GM10266 (cell line): ENCODE measurements around the gene RIC8B.

Experiments used
- DNase-seq: peaks from one replicate; pipeline ENCODE4 v3.0.0; 2012; ENCODE audit errors: extremely low spot score
- CTCF ChIP-seq: IDR thresholded peaks from 2 replicates; pipeline ENCODE4 v1.5.1; 2012; ENCODE audit warnings: mild to moderate bottlenecking, low read depth; ENCODE audit not compliant: control insufficient read depth, insufficient read depth; ENCODE audit errors: missing control alignments

RIC8B gene

GRCh38 chr12:106900554-106900953, 126.1 kb downstream of the RIC8B start:
- TF ChIP-seq CTCF: no peak
- DNase-seq: no peak

GRCh38 chr12:106901276-106901675, 126.8 kb downstream of the RIC8B start:
- TF ChIP-seq CTCF: no peak
- no peak for DNase-seq

GRCh38 chr12:106902053-106902452, 127.6 kb downstream of the RIC8B start:
- DNase-seq: no peak
- no peak for TF ChIP-seq CTCF

- peak; percentile 76 for DNase-seq
Observed at GRCh38 chr12:106903241-106903945, 128.9 kb downstream of the RIC8B start.

GRCh38 chr12:106906715-106907114, 132.2 kb downstream of the RIC8B start:
- TF ChIP-seq CTCF: no peak
- no peak for DNase-seq

More at GRCh38 chr12:106903241-106903945, 128.9 kb downstream of the RIC8B start:
- TF ChIP-seq CTCF: no peak

GRCh38 chr12:106907411-106907810, 132.9 kb downstream of the RIC8B start:
- peak; percentile 32 for DNase-seq
- TF ChIP-seq CTCF: peak; percentile 15

- no peak for TF ChIP-seq CTCF
- DNase-seq: no peak
Observed at GRCh38 chr12:106907846-106908245, 133.4 kb downstream of the RIC8B start.
